ENCODE measurements around the gene HIC1.

Gene HIC1

GRCh38 chr17:2054512-2055291, at the start of gene HIC1:
TSS of gene HIC1 (plus strand) at chr17:2055103. CDS start at chr17:2056691, 1,588 bp downstream.
- H3K79me2 ChIP-seq (ENCODE audit: insufficient read depth, low read length), result no peaks in the 10 kb centered on the region

GRCh38 chr17:2008332-2009126, 46.4 kb upstream of the HIC1 start:
- Histone ChIP-seq H3K27ac (ENCODE audit: low read depth, low read length) (no peak overlapping the region), H3K27me3 (ENCODE audit: low read length) (no peaks in the 10 kb centered on the region), H3K4me3 (ENCODE audit: insufficient read depth, low read length, poor library complexity, severe bottlenecking) (no peak overlapping the region), H3K9me2 (replicated peaks; ENCODE audit: insufficient read depth, low read length) (no peaks in the 10 kb centered on the region), H4K20me1 (ENCODE audit: low read depth, low read length) (no peaks in the 10 kb centered on the region), H3F3A (ENCODE audit: insufficient read depth) (no peaks in the 10 kb centered on the region), H2AFZ (ENCODE audit: low read depth, low read length, severe bottlenecking) (no peak overlapping the region), H3K9ac (ENCODE audit: low read length) (no peak overlapping the region), H3K36me3 (ENCODE audit: low read length) (no peaks in the 10 kb centered on the region), H3K79me2 (ENCODE audit: insufficient read depth, low read length) (no peaks in the 10 kb centered on the region), H3K9me3 (ENCODE audit: insufficient read depth, low read length) (no peaks in the 10 kb centered on the region), H3K4me2 (ENCODE audit: low read depth, low read length, poor library complexity, severe bottlenecking) (no peak overlapping the region)
- TF ChIP-seq CTCF (IDR thresholded peaks at IDR 0.05; ENCODE audit: insufficient read depth, low read length, poor library complexity, severe bottlenecking) (no peak), EZH2phosphoT487 (conservative IDR thresholded peaks at IDR 0.05; ENCODE audit: low read length) (no peak)

More at GRCh38 chr17:2054512-2055291, at the start of gene HIC1:
- Histone ChIP-seq H3K27ac (ENCODE audit: low read depth, low read length) (no peak within 1 kb of the TSS), H3K4me2 (ENCODE audit: low read depth, low read length, poor library complexity, severe bottlenecking) (peak within 1 kb of the TSS; percentile 74), H2AFZ (ENCODE audit: low read depth, low read length, severe bottlenecking) (peak within 1 kb of the TSS; percentile 61), H3K9me3 (ENCODE audit: insufficient read depth, low read length) (no peaks in the 10 kb centered on the region), H3F3A (ENCODE audit: insufficient read depth) (0 out of 2 replicates have a peak, but pooled peaks cover 4% of the 10 kb centered on the region), H3K4me3 (ENCODE audit: insufficient read depth, low read length, poor library complexity, severe bottlenecking) (peak within 1 kb of the TSS; percentile 52), H3K9ac (ENCODE audit: low read length) (peak within 1 kb of the TSS; percentile 45), H3K27me3 (ENCODE audit: low read length) (no peaks in the 10 kb centered on the region), H3K36me3 (ENCODE audit: low read length) (no peaks in the 10 kb centered on the region), H3K9me2 (replicated peaks; ENCODE audit: insufficient read depth, low read length) (no peaks in the 10 kb centered on the region), H4K20me1 (ENCODE audit: low read depth, low read length) (no peaks in the 10 kb centered on the region)
- TF ChIP-seq EZH2phosphoT487 (conservative IDR thresholded peaks at IDR 0.05; ENCODE audit: low read length) (no peak), CTCF (IDR thresholded peaks at IDR 0.05; ENCODE audit: insufficient read depth, low read length, poor library complexity, severe bottlenecking) (peak; percentile 77)

- H3K27ac ChIP-seq (ENCODE audit: low read depth, low read length), result no peak overlapping the region
- H3K79me2 ChIP-seq (ENCODE audit: insufficient read depth, low read length), result no peaks in the 10 kb centered on the region
- no peaks in the 10 kb centered on the region for H3K9me3 ChIP-seq (ENCODE audit: insufficient read depth, low read length)
- TF ChIP-seq EZH2phosphoT487 (conservative IDR thresholded peaks at IDR 0.05; ENCODE audit: low read length), result no peak
- no peak for TF ChIP-seq CTCF (IDR thresholded peaks at IDR 0.05; ENCODE audit: insufficient read depth, low read length, poor library complexity, severe bottlenecking)
- H3K9ac ChIP-seq (ENCODE audit: low read length), result no peak overlapping the region
- no peaks in the 10 kb centered on the region for H4K20me1 ChIP-seq (ENCODE audit: low read depth, low read length)
- no peak overlapping the region for H2AFZ ChIP-seq (ENCODE audit: low read depth, low read length, severe bottlenecking)
- H3K4me2 ChIP-seq (ENCODE audit: low read depth, low read length, poor library complexity, severe bottlenecking), result no peak overlapping the region
- H3K27me3 ChIP-seq (ENCODE audit: low read length), result no peaks in the 10 kb centered on the region
- H3K4me3 ChIP-seq (ENCODE audit: insufficient read depth, low read length, poor library complexity, severe bottlenecking), result no peak overlapping the region
- H3F3A ChIP-seq (ENCODE audit: insufficient read depth), result no peaks in the 10 kb centered on the region
- H3K9me2 ChIP-seq (replicated peaks; ENCODE audit: insufficient read depth, low read length), result no peaks in the 10 kb centered on the region
- no peaks in the 10 kb centered on the region for H3K36me3 ChIP-seq (ENCODE audit: low read length)
Measured at GRCh38 chr17:2009737-2010136, 45.2 kb upstream of the HIC1 start.

All from SU-DHL-6 (cell line).